Parathyroid adenoma (tissue), 2 donors: ENCODE data around the gene FFAR1.

ENCODE experiments used
- H2AFZ ChIP-seq: fragments of 300-600 bp; sonication (generic); one replicate; pipeline ENCODE4 v1.7.0; 2017; ENCODE audit warnings: antibody characterized with exemption, mild to moderate bottlenecking
- H3K27ac ChIP-seq: fragments of 300-600 bp; sonication (generic); one replicate; pipeline ENCODE4 v1.7.0; 2017
- H3K27me3 ChIP-seq: fragments of 300-600 bp; sonication (generic); one replicate; pipeline ENCODE4 v1.7.0; 2017; ENCODE audit warnings: low read length; ENCODE audit not compliant: control insufficient read depth, insufficient read depth
- H3K36me3 ChIP-seq: fragments of 300-600 bp; sonication (generic); one replicate; pipeline ENCODE4 v1.7.0; 2017; ENCODE audit warnings: low read length; ENCODE audit not compliant: control insufficient read depth, insufficient read depth
- H3K4me1 ChIP-seq: fragments of 300-600 bp; sonication (generic); one replicate; pipeline ENCODE4 v1.7.0; 2017; ENCODE audit warnings: control low read depth
- H3K4me2 ChIP-seq: fragments of 300-600 bp; sonication (generic); one replicate; pipeline ENCODE4 v1.7.0; 2017; ENCODE audit warnings: low read length
- H3K4me3 ChIP-seq: fragments of 300-600 bp; sonication (generic); one replicate; pipeline ENCODE4 v1.7.0; 2017; ENCODE audit warnings: low read depth, low read length
- H3K79me2 ChIP-seq: fragments of 300-600 bp; sonication (generic); one replicate; pipeline ENCODE4 v1.7.0; 2017; ENCODE audit warnings: control low read depth
- H3K9ac ChIP-seq: fragments of 300-600 bp; sonication (generic); one replicate; pipeline ENCODE4 v1.7.0; 2017; ENCODE audit warnings: mild to moderate bottlenecking
- H3K9me3 ChIP-seq: fragments of 300-600 bp; sonication (generic); one replicate; pipeline ENCODE4 v1.7.0; 2017; ENCODE audit warnings: low read length; ENCODE audit not compliant: control insufficient read depth
- TF ChIP-seq, protein P1 (sequence below): fragments of 300-600 bp; sonication (generic); IDR thresholded peaks from one replicate; pipeline ENCODE4 v1.7.0; 2017; ENCODE audit warnings: antibody characterized with exemption, mild to moderate bottlenecking
- donor health status: primary hyperparathyroidism.

The FFAR1 gene, protein sequence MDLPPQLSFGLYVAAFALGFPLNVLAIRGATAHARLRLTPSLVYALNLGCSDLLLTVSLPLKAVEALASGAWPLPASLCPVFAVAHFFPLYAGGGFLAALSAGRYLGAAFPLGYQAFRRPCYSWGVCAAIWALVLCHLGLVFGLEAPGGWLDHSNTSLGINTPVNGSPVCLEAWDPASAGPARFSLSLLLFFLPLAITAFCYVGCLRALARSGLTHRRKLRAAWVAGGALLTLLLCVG (N-terminal part only)

GRCh38 chr19:35347171-35347929 lies at the start of gene FFAR1:
FFAR1 (plus strand) TSS chr19:35347902; CDS start chr19:35351552, 3,650 bp downstream.
- Histone ChIP-seq H3K9ac (no peak within 1 kb of the TSS), H3K4me2 (no peak within 1 kb of the TSS), H3K9me3 (no peaks in the 10 kb centered on the region), H3K79me2 (no peaks in the 10 kb centered on the region), H2AFZ (peak within 1 kb of the TSS; percentile 53), H3K27ac (no peak within 1 kb of the TSS), H3K36me3 (no peaks in the 10 kb centered on the region), H3K27me3 (no peaks in the 10 kb centered on the region), H3K4me1 (peaks cover 20% of the 10 kb centered on the region), H3K4me3 (no peak within 1 kb of the TSS)
- TF ChIP-seq, protein P1, sequence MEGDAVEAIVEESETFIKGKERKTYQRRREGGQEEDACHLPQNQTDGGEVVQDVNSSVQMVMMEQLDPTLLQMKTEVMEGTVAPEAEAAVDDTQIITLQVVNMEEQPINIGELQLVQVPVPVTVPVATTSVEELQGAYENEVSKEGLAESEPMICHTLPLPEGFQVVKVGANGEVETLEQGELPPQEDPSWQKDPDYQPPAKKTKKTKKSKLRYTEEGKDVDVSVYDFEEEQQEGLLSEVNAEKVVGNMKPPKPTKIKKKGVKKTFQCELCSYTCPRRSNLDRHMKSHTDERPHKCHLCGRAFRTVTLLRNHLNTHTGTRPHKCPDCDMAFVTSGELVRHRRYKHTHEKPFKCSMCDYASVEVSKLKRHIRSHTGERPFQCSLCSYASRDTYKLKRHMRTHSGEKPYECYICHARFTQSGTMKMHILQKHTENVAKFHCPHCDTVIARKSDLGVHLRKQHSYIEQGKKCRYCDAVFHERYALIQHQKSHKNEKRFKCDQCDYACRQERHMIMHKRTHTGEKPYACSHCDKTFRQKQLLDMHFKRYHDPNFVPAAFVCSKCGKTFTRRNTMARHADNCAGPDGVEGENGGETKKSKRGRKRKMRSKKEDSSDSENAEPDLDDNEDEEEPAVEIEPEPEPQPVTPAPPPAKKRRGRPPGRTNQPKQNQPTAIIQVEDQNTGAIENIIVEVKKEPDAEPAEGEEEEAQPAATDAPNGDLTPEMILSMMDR, result no peak

GRCh38 chr19:35297922-35298321 lies 49.8 kb upstream of the FFAR1 start:
- TF ChIP-seq, protein P1, result no peak
- Histone ChIP-seq H2AFZ (no peak overlapping the region), H3K9me3 (no peaks in the 10 kb centered on the region), H3K79me2 (no peaks in the 10 kb centered on the region), H3K4me1 (no peaks in the 10 kb centered on the region), H3K4me2 (no peak overlapping the region), H3K4me3 (no peak overlapping the region), H3K27ac (no peak overlapping the region), H3K9ac (no peak overlapping the region), H3K36me3 (no peaks in the 10 kb centered on the region), H3K27me3 (no peaks in the 10 kb centered on the region)

- H3K4me3 ChIP-seq, result no peak overlapping the region
- TF ChIP-seq, protein P1, result no peak
- no peaks in the 10 kb centered on the region for H3K36me3 ChIP-seq
- no peaks in the 10 kb centered on the region for H3K9me3 ChIP-seq
- H2AFZ ChIP-seq, result no peak overlapping the region
- no peaks in the 10 kb centered on the region for H3K4me1 ChIP-seq
- H3K9ac ChIP-seq, result no peak overlapping the region
- no peaks in the 10 kb centered on the region for H3K79me2 ChIP-seq
- H3K27me3 ChIP-seq, result no peaks in the 10 kb centered on the region
- H3K4me2 ChIP-seq, result no peak overlapping the region
- H3K27ac ChIP-seq, result no peak overlapping the region
Observed at GRCh38 chr19:35298561-35298972, 49.1 kb upstream of the FFAR1 start.

GRCh38 chr19:35299523-35300338 lies 48.0 kb upstream of the FFAR1 start:
- Histone ChIP-seq H3K9me3 (no peaks in the 10 kb centered on the region), H3K79me2 (no peaks in the 10 kb centered on the region), H3K4me3 (no peak overlapping the region), H3K4me2 (no peak overlapping the region), H3K27me3 (no peaks in the 10 kb centered on the region), H3K9ac (no peak overlapping the region), H3K27ac (no peak overlapping the region), H3K4me1 (no peaks in the 10 kb centered on the region), H2AFZ (no peak overlapping the region), H3K36me3 (no peaks in the 10 kb centered on the region)
- TF ChIP-seq, protein P1, result no peak
